ENCODE data around the gene AP1AR.

GRCh38 chr4:112318239-112319142 lies 86.9 kb downstream of the AP1AR start:
- TF ChIP-seq CTCF (IDR thresholded peaks at IDR 0.05) = no peak
- no peak for TF ChIP-seq POLR2A (IDR thresholded peaks at IDR 0.05)

All from body of pancreas (tissue), 4 donors.